HG03175 (cell line): ENCODE data around the gene CDH24.

Source experiments
- ATAC-seq: cut with Tn5 transposase; IDR thresholded peaks from one replicate; pipeline ENCODE4 v1.9.1; 2021; ENCODE audit warnings: mild to moderate bottlenecking, moderate library complexity; ENCODE audit not compliant: unreplicated experiment

CDH24 gene

GRCh38 chr14:23056956-23057756 is at the start of gene CDH24:
TSS of gene CDH24 (minus strand) at chr14:23057520. CDS start at chr14:23055733, 1,787 bp downstream.
- peak; percentile 53 for ATAC-seq

DNA sequence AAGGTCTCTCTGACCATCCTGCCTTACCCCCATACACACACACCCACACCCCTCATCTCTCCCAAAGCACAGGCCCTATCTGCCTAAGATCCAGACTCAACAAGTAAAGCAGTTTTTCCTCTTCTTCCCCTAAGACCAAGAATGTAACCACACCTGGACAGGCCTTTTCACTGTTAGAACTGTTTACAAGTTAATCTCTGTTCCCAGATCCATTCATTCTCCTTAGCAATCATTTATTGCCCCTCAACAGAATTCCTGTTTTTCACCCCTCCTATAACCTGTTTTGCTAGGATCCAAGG is 49.4 kb upstream of the CDH24 start:
- ATAC-seq = no peak

- ATAC-seq = no peak
Observed at GRCh38 chr14:23105348-23105824, 48.1 kb upstream of the CDH24 start.

GRCh38 chr14:23104591-23105347 is 47.4 kb upstream of the CDH24 start, which contains the start of gene CIROP:
TSS of gene CIROP (minus strand) at chr14:23104989. CDS start at chr14:23104920, 69 bp downstream.
- no peak for ATAC-seq

DNA sequence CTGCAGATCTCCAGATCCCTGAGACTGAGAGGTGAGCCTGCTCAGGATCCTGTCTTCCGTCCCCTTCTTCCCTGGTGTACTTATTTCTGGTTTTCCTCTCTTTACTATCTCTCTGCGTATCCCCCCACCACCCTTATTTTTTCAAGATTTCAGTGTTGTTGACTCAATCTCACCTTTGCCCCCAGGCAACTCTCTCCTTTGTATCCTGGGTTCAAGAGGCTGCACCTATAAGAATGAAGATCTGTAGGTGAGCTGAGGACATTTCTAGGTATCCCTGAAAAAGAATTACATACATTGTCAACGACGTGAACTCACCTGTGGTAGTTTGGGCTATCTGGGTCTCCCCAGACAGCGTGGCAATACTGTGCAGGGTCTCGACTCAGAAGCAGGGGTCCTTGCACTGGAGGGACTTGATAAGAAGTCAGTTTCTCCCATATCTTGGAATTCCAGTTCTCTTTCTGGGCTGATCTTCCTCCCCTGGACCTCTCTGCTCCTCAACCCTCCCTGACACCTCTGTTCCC is 46.8 kb upstream of the CDH24 start:
- no peak for ATAC-seq

DNA sequence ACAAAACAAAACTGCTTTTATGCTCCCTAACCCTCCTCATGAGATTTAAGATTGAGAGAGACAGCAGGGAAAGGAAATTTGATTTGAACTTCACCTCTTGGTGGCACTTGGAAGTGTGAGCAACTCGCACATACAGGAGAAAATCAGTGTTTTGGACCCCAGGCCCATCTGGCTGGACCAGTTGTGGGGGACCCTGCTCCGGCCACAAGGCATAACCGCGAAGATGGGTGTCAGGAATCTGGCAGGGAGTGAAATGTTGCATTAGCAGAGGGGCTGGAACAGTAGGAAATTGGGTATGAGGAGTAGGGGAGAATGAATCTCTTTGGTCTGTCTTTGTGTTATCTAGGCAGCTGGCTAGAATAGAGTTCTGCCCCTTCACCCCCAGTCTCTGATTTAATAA is 46.3 kb upstream of the CDH24 start:
- ATAC-seq = no peak

DNA sequence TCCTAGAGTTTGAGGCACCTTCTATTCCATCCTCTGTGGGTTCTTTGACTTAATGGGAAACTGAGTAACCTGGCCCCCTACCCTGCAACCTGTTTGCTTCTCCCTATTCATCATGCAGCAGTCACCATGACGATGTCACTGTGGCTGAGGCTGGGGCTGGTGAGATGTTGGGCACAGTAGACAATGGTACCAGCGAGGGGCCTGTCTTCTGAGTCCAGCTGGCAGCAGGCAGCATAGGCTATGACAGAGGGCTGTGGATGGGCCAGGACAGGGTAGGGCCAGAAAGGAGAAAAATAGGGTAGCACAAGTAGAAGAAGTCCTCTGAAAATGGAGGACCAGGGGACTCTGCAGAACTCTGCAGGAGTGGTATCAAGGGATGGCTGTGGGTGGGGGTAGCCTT is 45.5 kb upstream of the CDH24 start:
- ATAC-seq = no peak

DNA sequence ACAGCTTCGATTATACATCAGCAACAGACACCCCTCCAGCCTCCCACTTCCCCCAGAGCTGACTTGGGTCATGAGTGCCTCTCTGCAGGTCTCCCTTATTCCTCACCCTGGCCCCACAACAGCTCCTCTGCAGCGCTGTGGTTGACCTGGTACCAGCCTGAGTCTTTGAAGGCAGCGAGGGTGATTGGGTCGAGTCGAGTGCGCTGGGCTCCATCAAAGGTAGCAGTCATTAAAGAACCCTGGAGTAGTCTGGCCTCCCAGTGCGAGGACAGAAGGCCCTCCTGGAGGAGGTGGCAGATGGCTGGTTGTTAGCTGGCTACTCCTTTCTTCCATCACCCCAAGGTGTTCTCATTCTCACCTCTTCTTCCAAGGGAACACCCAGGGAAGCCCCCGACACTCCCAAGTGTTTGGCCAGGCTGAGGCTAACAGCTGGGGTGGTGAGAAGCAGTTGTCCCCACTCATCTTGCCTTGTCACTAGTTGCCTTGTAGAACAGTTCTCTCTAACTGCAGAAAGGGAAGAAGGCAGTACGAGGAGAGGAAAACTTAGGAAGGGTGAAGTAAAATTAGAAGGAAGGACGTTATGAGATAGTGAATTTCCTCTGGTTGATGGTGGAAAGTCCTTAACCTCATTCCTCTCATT is 44.8 kb upstream of the CDH24 start:
- no peak for ATAC-seq

DNA sequence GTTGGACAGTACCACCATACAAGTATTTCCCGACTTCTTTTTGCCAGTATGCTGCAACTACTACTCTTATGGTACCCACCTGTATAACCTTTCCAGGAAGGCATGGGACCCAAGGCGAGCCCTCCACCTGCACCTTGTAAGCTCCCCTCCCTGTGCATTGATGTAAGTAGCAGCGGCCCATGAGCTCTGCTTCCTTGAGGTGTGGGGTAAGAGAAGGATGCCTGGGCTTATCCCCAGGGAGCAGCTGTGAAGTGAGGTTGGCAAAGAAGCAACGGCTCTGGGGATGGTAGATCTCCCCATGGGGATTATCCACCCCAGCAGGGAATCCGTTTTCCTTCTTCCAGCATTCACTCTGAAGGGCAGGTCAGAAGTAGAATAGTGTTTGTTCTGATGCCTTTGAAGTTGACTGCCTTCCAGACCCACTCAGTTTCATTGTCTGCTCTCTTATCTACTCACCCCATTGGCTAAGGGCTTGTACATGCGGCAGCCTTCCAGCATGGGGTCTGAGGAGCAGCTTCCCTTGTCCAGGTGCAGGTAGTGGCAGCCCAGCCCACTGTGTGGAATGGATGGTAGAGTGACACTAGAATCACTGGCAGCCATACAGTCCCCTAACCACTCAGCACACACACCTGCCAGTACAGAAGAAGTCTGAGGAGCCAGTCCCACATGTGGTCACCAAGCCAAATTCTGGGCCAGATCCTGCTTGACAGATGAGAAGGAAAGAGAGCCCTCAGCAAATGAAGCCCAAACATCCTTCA is 44.1 kb upstream of the CDH24 start:
- ATAC-seq = no peak

DNA sequence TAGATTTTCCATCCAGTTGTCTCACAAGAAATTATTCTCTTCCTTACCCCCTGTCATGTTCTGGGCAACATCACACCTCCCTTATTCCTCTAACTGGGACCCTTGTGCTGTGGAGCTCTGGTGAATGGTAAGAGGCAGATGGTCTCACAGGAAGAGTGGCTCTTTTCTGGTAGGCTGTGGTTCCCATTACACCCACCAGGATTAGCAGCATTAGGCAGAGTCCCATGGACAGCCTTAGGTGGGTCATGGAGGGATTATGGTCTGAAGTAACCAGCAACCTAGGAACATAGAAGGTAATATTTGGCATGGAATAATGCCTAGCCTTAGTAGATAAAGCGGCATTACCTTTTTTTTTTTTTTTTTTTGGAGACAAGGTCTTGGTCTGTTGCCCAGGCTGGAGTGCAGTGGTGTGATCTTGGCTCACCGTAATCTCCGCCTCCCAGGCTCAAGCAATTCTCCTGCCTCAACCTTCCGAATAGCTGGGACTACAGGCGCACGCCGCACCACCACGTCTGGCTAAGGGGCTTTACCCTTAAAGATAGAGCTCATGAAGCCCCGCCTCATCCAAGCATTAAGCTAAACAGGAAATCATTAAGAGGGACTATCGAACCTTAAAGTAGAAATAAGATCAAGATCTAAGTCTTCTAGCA is 42.0 kb upstream of the CDH24 start:
- no peak for ATAC-seq

DNA sequence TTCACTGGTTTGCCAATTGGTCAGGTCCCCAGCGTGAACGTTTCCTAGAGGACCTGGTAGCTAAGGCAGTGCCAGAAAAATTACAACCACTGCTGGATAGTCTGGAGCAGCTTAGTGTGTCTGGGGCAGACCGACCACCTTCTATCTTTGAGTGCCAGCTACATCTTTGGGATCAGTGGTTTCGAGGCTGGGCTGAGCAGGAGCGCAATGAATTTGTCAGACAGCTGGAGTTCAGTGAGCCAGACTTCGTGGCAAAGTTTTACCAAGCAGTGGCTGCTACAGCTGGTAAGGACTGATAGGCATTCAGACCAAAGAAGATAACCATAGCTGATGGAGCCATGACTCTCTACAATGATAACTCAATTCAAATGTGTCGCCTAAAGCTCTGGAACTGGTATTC is 40.5 kb upstream of the CDH24 start:
- ATAC-seq = no peak

DNA sequence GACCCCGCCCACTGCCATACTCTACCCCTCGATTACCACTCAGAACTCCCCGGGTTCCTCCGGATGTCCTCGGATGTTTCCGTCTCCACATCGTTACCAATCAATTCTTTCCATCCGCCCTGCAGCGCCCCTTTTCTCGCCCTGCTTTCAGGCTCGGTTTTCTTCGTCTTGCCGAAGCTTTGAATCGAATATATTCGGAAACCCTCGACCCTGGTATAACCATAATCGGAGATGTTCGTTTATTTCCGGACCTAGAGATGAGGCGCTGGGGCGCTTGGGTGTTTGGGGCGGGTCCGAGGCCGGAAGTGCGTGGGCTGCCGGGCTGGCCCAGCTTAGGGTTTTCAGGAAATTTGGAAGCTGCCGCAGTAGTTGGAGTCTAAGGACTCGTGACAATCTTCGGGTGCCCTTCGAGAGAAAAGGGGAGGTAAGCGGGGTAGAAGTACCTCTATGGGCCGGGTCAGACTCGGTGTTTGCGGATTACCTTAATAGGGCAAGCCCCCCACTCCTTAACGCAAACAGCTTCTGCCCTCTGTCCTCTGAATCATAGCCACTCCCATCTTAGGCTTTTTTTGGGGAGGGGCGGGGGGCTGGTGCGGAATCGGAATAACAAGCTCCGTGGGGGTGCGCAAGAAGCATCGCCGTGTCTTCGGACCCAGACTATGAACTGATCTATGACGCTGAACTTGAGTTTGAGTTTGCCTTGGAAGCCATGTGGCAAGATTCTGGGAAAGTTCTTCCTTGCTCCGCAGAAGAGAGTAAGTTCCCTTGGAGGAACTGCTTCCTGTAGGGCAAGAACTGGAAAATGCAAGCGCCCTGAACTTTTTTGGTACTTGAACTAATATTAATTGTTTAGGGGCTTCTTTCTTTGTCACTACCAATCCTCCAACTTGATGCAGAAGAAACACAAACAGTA is 38.1 kb upstream of the CDH24 start, which contains the start of gene C14orf119:
Gene C14orf119 (plus strand): TSS at position 310 of the 913 bp plus-strand sequence. CDS start 2,154 bp downstream, outside the sequence.
- peak; percentile 94 for ATAC-seq

GRCh38 chr14:23094666-23095195 is 37.4 kb upstream of the CDH24 start, which contains the start of gene ACIN1:
TSS of gene ACIN1 (minus strand) at chr14:23095136. CDS start at chr14:23095112, 24 bp downstream.
- ATAC-seq = peak; percentile 35

- no peak for ATAC-seq
Observed at GRCh38 chr14:23093991-23094665, 36.8 kb upstream of the CDH24 start.

- no peak for ATAC-seq
Observed at GRCh38 chr14:23093526-23093925, 36.2 kb upstream of the CDH24 start.

DNA sequence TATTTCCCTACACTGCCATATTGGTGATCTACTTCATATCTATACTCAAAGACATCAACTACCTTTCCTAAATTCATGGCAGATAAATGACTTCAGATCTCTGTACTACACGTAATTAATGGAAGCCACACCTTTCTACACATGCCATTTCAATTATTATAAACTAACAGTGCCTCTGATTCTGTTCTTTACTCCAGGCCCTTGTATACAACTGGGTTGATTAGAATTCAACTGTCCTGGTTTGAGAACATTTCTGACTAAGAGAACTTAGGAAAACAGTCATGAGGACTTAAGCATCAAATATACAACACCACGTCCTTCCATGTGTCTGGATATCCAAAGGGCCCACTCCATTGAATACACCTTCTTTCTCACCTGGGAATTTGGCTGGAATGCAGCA is 35.8 kb upstream of the CDH24 start:
- ATAC-seq = no peak

- ATAC-seq = no peak
Observed at GRCh38 chr14:23091294-23092225, 34.2 kb upstream of the CDH24 start.
